HG03066 (cell line): ENCODE measurements around the gene TIMM13.
A peak's percentile ranks its signal among the peaks of the same experiment; 100 is the strongest.
"Not testable (repeated sequence)": the region's sequence is repeated elsewhere in the genome, so short reads cannot be mapped to it uniquely, and the experiment has no call there.

Source experiments
- ATAC-seq: cut with Tn5 transposase; IDR thresholded peaks from one replicate; pipeline ENCODE4 v1.9.1; 2021; ENCODE audit warnings: low read depth; ENCODE audit not compliant: unreplicated experiment

The TIMM13 gene

DNA sequence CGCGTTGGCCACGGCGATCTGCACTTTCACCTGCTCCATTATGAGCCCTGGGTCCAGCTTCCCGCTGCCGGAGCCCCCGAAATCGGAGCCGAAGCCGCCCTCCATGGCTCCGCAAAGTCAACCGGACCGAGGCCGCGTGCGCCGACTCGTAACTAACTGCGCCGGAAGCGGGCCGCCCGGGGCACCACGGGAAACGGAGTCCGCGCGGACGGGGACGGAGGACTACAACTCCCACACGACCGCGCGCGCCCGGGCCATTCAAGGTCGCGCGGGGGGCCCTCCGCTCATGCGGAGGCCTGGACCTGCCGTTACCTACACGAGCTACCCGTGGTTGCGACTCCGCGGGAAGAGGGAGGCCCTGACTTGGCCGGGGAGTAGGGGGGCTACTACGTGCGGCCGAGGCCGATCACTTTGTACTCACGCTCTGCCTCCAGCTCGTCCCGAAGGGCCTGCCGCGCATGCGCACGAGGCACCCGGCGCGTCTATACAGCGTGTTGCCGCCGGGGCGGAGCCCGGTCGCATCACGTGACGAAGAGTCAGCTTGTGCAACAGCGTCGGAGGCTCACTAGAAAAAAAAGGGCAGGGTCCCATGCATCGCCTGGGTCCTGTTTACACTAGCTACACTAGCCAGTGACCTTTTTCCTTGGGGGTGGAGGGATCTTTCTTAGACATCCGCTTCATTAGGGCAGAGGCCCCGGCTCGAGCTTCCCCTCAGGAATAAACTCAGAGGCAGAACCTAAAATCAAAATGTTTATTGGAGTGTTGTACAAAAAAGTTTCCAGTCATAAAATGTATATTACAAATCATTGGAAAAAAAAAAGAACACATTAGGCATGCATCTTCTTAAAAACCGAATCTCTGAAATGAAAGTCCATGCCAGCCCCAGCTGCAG is at the start of gene TIMM13:
TIMM13 (minus strand) TSS at position 158 of the 892 bp plus-strand sequence; CDS start at position 105, 53 bp downstream.
- ATAC-seq, result peak; percentile 69

DNA sequence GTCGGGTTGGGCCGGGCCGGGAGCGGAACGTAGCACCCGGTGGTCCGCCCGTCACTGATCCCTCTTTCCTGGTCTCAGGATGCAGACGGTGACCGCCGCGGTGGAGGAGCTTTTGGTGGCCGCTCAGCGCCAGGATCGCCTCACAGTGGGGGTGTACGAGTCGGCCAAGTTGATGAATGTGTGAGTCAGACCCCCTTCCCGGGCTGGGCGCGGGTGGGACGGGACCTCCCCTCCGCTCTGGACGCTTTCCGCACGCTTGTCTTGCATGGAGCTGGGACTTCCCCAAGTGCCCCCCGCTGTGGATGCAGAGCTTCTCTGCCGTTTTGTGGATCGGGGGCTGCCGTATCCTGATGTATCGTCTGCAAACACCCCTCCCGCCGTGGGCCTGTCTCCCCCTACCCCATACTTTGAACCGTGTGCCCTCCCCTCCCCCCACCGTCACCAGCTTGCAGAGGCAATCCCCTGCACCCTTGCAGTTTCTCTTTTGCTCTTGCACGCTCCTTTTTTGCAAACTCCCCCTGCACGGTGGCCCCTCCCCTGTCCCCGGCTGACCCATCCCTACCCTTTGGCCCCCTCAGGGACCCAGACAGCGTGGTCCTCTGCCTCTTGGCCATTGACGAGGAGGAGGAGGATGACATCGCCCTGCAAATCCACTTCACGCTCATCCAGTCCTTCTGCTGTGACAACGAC is 49.2 kb upstream of the TIMM13 start:
- ATAC-seq, result peak; percentile 6

DNA sequence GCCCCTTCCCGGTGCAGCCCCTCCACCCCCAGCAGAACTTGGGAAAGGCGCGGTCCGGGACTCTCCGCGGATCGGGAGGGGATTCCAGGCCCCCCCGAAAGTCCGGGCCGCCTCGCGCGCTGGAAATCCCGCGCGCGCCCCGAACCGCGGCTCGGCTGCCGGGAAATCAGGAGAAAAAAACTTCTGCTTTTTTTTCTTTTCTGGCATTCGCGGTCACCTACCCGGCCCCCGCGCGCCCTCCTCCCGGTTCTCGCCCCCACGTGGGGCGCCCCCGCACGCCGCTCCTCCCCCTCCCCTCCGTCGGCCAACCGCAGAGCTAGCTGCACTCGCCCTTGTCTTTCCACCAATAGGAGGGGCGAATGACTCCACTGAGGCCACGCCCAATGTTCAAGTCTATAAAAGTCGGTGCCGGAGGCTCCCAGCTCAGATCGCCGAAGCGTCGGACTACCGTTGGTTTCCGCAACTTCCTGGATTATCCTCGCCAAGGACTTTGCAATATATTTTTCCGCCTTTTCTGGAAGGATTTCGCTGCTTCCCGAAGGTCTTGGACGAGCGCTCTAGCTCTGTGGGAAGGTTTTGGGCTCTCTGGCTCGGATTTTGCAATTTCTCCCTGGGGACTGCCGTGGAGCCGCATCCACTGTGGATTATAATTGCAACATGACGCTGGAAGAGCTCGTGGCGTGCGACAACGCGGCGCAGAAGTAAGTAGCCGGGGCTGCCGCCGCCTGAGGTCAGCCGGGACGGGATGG is 48.5 kb upstream of the TIMM13 start, which contains the start of gene GADD45B:
GADD45B (plus strand) TSS at position 426 of the 749 bp plus-strand sequence; CDS start at position 658, 232 bp downstream.
- ATAC-seq, result peak; percentile 34

DNA sequence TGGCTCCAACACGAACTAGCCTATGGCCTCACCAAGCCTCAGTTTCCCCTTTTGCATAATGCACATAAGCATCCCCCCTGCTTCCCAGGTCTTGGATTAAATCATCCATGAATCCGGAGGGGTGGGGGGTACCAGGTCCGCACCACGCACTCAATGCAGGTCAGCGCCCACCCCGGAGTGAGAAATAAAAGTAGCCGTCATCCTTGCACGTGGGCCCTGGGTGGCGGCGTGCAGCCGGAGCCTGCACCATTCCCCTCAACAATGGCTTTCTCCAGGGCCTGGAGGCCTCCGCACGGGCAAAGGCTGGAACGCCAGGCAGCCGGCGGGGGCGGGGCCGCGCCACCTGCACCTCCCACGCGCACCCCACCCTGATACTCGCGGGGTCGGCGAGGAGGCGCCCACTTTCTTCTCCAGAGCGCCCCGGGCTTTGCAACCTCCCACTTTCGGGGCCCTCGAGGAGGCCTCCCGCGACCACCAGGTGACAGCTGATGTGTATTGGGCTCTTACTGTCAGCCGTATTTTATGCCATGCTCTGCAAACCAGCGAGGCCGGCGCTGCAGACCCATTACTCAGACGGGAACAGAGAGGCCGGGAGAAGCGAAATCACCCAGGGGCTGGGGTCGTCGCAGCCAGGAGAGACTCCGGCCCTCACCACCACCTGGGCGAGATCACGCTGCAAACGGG is 47.8 kb upstream of the TIMM13 start:
- no peak for ATAC-seq

DNA sequence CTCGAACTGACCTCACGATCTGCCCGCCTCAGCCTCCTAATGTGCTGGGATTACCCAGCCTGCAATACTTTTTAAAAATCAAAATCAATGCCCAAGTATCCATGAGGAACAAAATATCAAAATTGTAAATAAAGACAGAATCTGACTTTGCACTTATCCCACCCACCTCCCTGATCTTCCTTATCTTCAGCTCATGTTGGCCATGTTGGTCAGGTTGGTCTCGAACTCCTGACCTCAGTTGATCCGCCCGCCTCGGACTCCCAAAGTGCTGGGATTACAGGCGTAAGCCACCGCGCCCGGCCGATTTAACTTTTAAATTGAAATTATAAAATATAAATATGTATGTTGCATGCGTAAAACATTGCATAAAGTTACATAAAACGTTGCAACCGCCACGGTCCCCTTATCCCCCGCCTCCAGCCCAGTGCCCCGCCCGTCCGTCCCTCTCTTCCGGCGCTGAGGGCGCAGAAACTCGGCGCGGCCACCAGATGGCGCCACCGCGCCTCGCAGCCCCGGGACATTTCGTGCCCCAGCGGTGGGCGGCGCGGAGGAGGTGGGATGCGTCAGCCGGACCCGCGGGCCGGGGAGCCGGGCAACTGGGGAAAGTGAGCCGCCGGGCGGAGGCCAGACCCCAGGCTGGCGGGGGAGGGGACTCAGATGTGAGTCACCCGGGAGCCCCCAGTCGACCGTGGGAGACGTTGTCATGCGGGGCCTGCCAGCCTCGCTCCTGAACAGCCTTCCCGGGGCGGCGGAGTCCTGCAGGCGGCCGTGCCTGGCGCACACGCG is 47.0 kb upstream of the TIMM13 start:
- no peak for ATAC-seq

DNA sequence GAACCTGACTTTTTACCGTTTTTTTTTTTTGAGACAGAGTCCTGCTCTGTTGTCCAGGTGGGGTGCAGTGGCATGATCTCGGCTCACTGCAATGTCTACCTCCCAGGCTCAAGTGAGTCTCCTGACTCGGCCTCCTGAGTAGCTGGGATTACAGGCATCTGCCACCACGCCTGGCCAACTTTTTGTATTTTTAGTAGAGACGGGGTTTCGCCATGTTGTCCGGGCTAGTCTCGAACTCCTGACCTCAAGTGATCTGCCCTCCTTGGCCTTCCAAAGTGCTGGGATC is 42.5 kb upstream of the TIMM13 start:
- ATAC-seq, result not testable (repeated sequence)

DNA sequence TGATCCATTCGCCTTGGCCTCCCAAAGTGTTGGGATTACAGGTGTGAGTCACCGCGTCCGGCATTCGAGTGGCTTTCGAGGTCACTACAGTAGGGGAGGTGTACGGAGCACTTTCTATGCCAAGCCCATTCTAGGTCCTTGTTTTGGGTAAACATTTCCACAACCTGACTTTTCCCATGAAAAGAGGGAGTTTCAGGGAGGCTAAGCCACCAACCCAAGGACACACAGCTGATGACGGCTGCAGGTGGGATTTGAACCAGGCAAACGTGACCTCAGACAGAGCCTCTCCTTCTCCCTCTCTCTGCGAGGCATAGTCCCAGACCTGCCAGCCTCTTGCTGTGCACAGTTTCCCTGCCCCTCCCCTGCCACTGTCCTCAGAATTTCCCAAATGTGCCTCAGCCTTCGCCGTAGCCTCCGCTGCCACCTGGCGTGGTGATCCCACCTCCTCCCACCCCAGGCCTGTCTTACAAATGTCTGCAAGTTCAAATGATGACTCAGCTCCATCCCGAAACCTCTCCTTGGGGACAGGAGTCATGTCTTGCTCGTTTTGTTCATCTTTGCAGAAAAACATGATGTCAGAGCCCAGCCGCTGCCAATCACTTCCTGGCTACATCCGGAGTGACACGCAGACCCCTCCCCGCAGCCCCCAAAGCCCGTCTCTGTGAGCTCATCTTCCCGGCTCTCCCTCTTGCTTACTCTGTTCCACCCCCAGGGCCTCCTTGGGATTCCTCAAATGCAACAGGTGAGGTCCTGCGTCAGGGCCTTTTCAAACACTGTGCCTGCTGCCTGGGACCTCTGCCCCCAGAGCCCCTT is 41.9 kb upstream of the TIMM13 start:
- no peak for ATAC-seq

DNA sequence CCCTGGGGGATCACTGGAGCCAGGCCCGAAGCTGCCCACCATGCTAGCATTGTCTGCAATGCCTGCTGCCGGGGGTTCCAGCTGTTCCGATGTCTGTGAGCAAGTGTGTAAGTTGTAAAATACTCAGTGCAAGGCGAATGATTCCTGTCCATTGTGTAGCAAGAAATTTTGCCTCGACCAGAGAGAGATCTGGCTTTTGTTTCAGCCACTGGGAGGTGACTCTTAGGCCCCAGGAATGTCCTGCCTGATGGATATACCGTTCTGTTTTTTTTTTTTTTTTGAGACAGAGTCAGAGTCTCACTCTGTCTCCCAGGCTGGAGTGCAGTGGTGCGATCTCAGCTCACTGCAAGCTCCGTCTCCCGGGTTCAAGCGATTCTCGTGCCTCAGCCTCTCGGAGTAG is 41.2 kb upstream of the TIMM13 start:
- ATAC-seq, result no peak

DNA sequence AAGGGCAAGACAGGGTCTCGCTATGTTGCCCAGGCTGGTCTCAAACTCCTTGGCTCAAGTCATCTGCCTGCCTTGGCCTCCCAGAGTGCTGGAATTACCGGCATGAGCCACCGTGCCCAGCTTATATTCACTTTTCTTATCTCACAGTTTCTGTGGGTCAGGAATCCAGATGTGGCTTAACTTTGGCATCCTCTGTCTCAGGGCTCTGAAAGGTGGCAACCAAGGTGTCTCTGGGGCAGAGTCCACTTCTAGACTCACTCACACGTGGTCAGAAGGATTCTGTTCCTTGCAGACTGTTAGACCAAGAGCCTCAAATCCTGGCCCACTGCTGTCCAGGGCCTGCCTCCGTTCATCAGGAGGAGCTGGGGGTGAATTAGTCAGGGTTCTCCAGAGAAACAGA is 37.0 kb upstream of the TIMM13 start:
- ATAC-seq, result no peak

DNA sequence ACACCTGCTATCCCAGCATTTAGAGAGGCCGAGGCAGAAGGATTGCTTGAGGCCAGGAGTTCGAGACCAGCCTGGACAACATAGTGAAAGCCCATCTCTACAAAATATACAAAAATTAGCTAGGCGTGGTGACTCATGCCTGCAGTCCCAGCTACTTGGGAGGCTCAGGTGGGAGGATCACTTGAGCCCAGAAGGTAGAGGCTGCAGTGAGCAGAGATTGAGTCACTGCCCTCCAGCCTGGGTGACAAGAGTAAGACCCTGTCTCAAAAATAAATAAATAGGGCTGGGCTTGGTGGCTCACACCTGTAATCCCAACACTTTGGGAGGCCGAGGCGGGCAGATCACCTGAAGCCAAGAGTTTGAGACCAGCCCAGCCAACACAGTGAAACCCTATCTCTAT is 36.3 kb upstream of the TIMM13 start:
- not testable (repeated sequence) for ATAC-seq

DNA sequence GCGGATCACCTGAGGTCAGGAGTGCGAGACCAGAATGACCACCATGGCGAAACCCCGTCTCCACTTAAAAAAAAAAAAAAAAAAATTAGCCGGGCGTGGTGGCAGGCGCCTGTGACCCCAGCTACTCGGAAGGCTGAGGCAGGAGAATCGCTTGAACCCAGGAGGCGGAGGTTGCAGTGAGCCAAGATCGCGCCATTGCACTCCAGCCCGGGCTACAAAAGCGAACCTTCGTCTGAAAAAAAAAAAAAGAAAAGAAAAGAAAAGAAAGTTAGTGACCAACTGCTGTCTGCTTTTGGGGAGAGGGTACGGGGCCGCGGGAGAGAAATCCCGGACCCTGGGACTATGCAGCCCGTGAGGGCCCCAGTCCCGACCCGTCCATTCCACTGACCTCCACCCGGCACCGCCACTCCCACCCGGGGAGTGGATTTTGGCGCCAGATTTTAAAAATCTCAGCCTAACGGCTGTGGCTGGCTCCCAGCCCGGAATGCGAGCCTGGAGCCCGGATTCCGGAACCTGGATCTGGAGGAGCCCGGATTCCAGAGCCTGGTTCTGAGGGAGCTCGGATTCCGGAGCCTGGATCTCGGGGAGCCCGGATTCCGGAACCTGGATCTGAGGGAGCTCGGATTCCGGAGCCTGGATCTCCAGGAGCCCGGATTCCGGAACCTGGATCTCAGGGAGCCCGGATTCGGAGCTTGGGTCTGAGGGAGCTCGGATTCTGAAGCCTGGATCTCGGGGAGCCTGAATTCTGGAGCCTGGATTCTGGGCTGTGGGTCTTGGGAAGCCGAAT is 35.4 kb upstream of the TIMM13 start:
- ATAC-seq, result no peak

DNA sequence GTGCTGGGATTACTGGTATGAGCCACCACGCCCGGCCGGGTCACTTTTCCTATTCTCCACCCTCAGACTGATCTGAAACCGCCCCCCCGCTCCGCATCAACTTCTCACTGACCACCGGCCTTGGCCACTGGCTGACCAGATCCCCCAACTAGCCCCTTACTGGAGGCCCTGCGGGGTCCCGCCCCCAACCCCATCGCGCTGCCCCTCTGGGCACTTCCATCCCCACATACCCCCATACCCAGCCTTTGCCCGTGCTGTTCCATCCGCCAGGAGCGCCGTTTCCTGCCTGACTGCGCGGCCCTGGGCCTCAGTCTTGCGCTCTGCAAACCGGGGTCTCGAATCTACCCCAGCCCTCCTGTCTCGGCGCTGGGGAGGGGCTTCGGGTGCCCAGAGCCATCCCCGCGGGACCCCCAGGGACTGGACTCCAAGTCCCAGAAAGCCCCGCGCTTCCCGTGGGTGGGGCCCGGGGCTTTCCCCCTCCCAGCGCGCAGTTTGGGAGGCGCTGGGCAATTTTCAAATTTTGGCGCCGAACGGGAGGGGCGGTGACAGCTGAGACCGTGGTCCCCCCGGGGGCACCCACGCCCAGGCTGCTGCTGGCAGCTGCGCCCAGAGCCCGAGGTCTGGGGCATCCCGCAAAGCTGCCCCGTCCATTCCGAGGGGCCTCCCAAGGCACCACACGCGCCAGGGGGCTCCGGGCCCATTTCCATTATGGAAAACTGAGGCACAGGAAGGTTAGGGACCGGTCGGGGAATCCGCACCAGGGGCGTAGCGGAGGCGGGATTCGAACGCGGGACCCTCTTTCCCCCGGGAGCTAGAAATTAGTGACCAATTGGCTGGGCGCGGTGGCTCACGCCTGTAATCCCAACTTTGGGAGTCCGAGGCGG is 34.6 kb upstream of the TIMM13 start:
- no peak for ATAC-seq

DNA sequence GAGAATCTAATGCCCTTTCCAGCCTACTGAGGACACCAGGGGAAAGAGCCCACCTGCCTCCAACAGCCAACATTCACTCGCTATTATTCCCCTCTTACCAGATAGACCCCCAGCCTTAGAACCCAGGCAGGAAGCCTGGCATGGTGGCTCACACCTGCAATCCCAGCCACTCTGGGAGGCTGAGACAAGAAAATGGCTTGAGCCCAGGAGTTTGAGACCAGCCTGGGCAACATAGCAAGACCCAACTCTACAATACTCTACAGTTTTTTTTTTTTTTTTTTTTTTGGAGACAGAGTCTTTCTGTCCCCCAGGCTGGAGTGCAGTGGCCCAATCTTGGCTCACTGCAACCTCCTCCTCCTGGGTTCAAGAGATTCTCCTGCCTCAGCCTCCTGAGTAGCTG is 32.9 kb upstream of the TIMM13 start:
- no peak for ATAC-seq

DNA sequence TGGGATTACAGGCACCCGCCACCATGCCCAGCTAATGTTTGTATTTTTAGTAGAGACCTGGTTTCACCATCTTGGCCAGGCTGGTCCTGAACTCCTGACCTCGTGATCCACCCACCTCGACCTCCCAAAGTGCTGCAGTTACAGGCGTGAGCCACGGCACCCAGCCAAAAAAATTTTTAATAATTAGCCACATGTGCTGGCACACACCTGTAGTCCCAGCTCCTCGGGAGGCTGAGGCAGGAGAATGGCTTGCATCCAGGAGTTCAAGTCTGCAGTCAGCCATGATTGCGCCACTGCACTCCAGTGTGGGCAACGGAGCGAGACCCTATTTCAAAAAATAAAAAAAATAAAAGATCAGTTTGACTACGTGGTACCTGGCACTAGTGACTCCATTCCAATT is 31.4 kb upstream of the TIMM13 start:
- ATAC-seq, result not testable (repeated sequence)

DNA sequence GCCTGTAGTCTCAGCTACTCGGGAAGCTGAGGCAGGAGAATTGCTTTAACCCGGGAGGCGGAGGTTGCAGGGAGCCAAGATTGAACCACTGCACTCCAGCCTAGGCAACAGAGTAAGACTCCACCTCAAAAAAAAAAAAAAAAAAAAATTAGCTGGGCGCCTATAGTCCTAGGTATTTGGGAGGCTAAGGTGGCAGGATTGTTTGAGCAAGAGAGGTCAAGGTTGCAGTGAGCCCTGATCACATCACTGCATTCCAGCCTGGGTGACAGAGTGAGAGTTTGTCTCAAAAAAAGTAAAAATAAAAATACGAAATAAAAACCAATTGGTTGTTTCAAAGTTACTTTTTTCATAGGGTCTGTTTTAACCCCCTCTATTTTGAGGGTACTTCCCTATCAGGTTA is 30.7 kb upstream of the TIMM13 start:
- no peak for ATAC-seq

DNA sequence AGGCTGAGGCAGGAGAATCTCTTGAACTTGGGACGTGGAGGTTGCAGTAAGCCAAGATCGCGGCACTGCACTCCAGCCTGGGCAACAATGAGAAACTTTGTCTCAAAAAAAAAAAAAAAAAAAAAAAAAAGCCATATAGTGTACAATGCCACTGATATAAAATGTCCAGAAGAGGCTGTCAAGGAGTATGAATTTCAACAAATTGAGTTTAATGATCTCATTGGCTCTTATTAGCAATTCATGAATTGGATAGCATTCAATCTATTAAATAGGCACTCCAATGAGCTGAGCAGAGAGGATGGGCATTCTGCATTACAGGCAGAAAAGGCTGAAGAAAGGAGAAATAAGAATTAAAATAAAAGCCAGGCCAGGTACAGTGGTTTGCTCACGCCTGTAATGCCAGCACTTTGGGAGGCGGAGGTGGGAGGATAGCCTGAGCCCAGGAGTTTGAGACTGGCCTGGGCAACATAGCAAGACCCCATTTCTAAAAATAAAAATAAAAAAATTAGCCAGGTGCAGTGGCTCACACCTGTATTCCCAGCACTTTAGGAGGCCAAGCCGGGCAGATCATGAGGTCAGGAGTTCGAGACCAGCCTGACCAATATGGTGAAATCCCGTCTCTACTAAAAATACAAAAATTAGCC is 30.1 kb upstream of the TIMM13 start:
- ATAC-seq, result no peak
